Stimulated activated naive CD4-positive, alpha-beta T cell treated with Interleukin-2 at 50 U/mL for 16 hours (primary cell): Measurements from ENCODE around the gene SLC2A14.
"Not testable (repeated sequence)": the region's sequence is repeated elsewhere in the genome, so short reads cannot be mapped to it uniquely, and the experiment has no call there.

Experiments
- DNase-seq: peaks from one replicate; lab custom pipeline; 2025; lab: John Stamatoyannopoulos, UW

The SLC2A14 gene

DNA sequence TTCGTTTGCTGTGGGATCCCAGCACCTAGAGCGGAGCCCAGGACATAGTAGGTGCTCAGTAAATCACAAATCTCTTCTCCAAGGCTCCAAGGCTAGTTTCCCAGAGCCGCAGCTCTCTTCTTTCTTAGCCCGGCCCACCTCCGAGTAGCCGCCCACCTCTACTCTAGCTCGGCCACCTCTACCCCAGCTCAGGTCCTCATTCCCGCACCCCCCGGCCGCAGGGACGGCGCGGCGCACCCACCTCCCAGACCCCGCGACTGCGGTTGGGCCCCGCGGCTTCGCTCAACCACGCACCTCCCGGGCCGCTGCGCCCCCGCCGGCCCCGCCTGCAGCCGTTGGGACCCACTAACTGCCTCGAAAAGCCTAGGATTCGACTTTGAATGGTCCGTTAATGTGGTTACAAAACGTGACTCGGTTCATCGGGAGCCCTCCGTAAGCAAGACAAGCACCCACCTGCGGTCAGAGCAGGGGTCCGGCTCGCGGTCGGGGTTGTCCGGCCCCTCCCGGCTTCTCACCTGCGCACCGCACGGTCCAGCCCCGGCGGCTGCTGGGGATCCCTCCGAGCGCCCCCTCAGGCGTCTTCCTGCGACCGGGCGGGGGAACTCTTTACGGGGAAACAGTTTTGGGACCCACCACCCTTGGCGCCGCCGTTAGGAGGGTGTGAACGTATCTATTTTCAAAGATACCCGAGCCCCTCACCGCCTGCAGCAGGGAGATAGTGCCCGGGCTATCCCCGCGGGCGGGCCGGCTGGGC lies at the start of gene SLC2A14:
TSS of gene SLC2A14 (minus strand) at position 350 of the 754 bp plus-strand sequence. CDS start 3,035 bp downstream, outside the sequence.
- no peak for DNase-seq

DNA sequence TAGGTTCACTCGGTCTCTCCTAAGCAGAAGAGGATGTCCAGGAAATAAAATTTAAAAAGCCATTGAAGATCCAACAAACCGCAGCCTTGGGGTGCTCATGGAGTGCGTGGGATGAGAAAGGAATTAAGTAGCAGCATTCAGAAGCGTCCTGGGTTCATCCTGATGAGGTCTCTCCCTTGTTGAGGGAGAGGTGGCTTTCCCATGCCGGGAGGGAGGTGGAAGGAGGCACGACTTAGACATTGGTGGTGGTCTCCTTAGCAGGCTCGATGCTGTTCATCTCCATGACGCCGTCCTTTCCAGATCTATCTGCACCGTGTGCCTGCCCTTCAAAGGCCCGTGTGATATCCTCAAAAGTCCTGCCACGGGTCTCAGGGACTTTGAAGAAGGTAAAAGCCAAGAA lies 48.5 kb upstream of the SLC2A14 start:
- DNase-seq, result not testable (repeated sequence)

DNA sequence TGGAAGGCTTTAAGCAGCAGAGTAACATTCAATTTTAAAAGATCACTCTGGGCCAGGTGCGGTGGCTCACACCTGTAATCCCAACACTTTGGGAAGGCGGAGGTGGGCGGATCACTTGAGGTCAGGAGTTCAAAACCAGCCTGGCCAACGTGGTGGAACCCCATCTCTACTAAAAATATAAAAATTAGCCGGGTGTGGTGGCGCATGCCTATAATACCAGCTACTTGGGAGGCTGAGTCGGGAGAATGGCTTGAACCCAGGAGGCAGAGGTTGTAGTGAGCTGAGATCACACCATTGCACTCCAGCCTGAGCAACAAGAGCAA lies 45.5 kb upstream of the SLC2A14 start:
- DNase-seq, result not testable (repeated sequence)

DNA sequence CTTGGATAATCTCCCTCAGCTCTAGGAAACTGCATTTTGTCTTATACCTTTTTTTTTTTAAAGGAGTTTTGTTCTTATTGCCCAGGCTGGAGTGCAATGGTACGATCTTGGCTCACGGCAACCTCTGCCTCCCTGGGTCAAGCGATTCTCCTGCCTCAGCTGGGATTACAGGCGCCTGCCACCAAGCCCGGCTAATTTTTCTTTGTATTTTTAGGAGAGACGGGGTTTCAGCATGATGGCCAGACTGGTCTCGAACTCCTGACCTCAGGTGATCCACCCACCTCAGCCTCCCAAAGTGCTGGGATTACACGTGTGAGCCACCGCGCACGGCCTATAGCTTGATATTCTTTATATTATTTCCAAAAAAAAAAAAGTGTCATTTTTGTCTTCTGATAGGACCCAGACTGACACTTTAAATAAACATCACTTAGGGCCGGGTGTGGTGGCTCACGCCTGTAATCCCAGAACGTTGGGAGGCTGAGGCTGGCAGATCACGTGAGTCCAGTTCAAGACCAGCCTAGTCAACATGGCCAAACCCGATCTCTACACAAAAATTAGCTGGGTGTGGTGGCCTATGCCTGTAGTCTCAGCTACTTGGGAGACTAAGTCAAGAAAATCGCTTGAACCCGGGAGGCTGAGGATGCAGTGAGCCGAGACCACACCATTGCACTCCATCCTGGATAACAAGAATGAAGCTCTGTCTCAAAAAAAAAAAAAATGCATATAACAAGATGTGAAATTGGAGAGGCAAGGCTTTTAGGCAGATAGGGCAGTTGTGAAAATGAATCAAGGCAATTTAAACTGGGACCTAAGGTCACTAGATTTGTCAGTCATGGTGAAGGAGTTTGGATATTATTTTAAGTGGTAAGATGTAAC lies 44.9 kb upstream of the SLC2A14 start:
- no peak for DNase-seq

DNA sequence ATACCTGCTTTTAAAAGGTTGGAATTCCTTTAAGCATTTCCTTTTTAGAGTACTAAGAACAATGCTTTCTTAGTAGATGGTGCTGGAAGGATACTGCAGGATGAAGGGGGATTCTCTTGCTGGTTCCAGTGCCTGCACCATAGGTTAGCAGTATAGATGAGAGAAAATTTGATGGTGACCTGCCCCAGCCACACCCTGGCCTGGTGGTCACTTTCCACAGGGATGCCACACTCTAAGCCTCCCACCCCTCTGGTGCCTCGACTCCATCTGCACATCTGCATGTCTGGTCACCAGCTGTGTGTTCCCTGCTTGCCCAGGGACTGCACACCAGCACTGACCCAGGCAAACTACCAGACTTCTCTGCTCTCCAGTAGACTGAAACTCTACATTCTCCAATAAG lies 44.2 kb upstream of the SLC2A14 start:
- DNase-seq, result no peak

DNA sequence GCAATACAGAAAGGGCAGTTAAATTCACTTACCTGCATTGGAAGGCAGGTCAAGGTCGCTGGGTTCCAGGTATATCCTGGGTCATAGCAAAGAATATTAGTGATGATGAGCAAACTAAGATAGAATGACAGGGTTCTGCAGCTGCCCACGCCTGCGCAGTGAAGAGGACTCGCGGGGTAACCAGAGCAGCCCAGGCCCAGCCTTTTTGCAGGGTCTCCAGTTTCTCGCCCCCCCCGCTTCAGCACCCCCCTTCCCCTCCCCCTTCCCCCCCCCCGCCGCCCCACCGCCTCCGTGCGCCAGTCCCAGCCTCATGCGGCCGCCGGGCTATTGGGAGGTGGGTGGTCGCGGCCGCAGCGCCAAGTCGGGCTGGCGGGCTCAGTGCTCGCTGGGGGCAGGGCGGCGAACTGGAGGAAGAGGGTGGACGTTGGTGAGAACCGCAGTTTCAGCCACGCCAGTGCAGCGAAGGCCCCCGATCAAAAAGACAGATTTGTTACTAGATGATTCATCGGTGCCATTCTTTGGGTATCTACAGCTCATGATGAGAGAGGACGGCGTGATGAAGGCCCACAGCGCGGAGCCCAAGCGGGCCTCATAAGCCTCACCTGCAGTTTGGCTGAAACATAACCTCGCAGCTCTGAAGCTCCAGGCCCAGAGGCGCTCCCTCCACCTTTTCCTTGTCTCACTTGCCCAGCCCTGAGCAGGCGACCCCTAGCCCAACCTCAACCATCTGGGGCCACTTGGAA lies 43.1 kb upstream of the SLC2A14 start:
- DNase-seq, result no peak

DNA sequence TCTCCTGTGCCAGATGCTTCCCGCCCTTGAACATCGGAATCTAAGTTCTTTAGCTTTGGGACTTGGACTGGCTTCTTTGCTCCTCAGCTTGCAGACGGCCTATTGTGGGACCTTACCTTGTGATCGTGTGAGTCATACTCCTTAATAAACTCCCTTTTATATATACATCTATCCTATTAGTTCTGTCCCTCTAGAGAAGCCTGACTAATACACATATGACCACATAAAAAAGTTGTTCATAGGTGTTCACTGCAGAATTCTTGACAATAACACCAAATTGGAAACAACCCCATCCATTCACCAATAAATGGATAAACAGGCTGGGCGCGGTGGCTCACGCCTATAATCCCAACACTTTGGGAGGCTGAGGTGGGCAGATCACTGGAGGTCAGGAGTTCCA lies 37.4 kb upstream of the SLC2A14 start:
- DNase-seq, result not testable (repeated sequence)

DNA sequence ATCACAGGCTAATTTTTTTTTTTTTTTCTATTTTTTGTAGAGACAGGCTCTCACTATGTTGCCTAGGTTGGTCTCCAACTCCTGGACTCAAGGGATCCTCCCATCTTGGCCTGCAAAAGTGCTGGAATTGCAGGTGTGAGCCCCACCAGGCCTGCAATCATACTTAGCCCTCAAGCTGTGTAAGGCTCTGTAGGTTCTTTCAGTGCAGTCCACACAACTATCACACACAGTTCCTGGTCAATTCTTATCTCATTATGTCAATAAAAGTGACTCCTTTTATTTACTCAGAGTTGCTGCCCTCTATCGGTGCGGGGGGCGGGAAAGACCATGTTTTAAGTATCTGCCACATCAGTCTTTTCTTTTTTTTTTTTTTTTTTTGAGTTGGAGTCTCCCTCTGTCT lies 34.3 kb upstream of the SLC2A14 start:
- no peak for DNase-seq

DNA sequence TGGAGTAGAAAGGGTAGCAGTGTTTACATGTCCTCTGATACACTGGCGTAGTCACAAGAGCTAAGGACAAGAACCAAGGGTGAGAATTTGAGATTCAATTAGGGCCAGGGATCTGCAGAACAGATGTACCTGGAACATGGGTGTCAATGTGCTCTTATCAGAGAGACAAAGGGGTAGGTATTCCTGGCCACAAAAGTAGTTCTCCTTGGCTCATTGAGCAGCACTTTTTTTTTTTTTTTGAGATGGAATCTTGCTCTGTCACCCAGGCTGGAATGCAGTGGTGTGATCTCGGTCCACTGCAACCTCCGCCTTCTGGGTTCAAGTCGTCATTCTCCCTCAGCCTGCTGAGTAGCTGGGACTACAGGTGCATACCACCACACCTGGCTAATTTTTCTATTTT lies 33.6 kb upstream of the SLC2A14 start:
- DNase-seq, result not testable (repeated sequence)

DNA sequence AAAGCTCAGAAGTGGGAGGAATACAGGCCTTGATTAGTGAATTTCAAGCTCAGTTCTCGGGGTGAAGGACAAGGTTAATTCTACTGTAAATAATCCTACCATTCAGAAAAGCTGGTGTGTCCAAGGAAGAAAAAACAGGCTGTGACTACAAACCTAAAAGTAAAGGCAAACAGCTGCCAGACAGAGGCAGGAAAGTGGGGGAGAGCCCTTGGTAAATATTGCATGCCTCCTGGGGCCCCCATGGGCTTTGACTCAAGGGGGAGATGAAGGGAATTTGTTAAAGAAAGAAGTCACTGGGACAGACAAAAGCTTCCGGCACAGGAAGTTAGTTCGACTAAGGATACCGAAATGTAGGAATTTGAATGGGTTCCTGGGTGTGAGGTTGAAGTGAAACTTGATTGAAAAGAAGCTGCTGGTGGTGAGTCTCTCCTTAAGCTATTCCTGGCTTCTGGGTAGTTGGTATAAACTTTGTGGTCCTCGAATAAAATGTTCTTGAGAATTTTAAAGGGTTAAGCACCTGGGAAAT lies 32.9 kb upstream of the SLC2A14 start:
- DNase-seq, result not testable (repeated sequence)

DNA sequence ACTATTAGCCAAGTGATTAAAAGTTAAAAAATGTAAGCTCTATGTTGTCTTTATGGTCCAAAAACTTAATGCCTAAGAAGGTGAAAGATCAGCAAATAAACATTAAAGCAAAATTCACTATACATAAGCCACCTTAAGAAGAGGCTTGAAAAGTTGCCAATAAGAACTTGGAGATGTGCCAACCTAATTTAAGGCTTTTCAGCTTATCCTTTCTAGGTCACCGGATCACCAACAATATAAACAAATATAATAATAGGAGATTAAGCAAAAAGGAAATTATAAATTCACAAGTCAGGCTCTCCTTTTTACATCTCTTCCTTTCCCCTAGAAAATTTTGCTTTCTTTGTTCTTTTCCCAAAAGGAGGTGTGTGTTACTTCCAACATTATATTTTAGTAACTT lies 32.4 kb upstream of the SLC2A14 start:
- DNase-seq, result no peak

DNA sequence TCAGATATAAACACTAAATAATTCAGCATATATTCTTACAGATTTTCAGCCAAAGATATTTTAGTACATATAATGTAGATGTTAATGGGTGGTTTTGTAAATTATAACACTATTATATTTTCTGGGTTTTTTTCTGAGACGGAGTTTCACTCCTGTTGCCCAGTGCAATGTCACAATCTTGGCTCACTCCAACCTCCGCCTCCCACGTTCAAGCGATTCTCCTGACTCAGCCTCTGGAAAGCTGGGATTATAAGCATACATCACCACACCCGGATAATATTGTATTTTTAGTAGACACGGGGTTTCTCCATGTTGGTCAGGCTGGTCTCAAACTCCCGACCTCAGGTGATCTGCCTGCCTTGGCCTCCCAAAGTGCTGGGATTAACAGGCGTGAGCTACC lies 29.7 kb upstream of the SLC2A14 start:
- not testable (repeated sequence) for DNase-seq

DNA sequence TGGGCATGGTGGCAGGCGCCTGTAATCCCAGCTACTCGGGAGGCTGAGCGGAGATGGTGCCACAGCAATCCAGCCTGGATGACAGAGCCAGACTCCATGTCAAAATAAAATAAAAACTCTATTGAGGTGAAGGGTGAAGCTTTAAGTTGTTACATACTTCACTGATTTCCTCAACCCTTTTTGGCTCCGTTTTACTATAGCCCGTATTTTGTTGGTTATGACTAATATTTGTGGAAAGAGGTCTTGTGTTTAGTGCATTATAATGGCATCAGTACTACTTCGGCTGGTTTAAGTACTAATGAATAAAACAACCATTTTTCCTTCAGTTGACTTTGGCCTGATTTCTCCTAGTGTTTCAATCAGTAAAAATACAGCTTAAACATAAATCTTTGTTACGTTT lies 27.0 kb upstream of the SLC2A14 start:
- DNase-seq, result no peak

DNA sequence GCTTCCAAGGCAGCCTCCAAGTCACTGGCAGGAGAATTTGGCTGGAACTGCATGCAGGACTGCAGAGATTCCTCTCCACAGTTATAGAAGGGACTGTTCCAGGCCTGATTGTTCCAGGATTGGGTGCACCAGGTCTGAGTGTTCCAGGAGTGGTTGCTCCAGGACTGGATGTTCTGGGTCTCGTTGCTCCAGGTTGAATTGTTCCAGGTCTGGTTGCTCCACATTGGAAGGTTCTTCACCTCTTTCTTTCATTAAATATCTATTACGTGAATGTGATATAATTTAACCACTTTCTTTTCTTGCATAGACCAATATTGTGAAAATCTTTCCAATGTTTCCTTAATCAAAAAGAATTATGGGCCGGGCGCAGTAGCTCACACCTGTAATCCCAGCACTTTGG lies 24.0 kb upstream of the SLC2A14 start:
- not testable (repeated sequence) for DNase-seq

DNA sequence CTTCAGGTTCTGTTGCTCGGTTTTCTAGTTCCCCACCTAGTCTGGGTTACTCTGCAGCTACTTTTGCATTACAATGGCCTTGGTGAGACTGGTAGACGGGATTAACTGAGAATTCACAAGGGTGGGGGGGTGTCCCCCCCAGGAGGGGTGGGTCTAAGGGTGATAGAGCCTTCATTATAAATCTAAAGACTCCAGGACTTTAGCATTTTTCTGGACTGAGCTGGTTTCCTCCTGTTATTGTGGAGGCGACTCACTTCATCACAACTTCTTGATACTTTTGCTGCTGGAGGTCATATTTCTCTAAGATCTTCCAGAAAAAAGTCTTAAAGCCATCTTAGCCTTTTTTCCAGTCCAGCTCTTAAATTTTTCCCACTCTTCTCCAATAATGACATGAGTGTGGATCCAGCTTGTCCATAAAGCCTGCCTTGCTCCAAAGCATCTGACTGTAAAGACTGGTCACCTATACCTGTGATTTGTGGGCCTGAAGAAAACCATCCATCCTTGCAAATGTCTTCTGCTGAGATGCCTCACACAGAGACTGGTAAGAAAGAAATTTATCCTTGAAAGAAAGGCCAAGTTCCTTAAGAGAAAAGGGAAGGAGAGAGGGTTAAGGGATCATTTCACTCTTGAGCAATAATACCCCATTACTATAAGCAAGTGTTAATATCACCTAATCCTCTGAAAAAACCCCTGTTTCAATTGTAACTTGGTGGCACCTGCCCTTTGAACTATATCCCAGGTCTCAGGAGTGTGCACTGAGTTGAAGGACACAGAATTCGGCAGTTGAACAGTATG lies 19.7 kb upstream of the SLC2A14 start:
- no peak for DNase-seq

DNA sequence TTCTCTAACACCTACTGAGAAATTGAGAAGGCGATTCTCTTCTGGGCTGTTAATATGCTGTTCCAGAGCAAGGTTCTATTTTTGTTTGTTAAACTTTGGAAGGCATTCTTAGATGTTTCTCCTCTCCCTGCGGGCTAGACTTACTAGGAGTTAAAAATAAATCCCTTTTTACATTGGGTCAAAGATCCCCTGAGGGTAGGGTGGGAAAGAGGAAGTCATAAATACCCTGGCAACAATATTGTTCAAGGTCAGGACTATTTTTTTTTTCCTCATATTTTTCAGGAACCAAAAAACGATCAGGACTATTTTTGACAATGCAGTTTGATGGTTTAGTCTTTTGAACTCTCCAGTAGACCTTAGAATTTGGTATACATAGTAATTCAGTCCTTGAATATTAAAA lies 12.0 kb upstream of the SLC2A14 start:
- no peak for DNase-seq

DNA sequence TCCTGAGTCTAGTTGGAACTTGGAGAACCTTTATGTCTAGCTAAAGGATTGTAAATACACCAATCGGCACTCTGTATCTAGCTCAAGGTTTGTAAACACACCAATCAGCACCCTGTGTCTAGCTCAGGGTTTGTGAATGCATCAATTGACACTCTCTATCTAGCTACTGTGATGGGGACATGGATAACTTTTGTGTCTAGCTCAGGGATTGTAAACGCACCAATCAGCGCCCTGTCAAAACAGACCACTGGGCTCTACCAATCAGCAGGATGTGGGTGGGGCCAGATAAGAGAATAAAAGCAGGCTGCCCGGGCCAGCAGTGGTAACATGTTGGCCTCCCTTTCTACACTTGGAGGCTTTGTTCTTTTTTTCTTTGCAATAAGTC lies 9.0 kb upstream of the SLC2A14 start:
- not testable (repeated sequence) for DNase-seq

DNA sequence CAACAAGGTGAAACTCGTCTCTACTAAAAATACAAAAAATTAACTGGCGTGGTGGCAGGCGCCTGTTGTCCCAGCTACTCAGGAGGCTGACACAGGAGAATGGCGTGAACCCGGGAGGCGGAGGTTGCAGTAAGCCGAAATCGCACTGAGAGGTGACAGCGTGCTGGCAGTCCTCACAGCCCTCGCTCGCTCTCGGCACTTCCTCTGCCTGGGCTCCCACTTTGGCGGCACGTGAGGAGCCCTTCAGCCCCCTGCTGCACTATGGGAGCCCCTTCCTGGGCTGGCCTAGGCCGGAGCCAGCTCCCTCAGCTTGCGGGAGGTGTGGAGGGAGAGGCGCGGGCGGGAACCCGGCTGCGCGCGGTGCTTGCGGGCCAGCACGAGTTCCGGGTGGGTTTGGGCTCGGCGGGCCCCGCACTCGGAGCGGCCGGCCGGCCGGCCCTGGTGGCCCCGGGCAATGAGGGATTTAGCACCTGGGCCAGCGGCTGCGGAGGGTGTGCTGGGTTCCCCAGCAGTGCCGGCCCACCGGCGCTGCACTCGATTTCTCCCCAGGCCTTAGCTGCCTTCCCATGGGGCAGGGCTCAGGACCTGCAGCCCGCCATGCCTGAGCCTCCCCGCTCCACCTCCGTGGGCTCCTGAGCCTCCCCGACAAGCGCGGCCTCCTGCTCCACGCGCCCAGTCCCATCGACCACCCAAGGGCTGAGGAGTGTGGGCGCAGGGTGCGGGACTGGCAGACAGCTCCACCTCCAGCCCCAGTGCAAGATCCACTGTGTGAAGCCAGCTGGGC lies 8.4 kb upstream of the SLC2A14 start:
- not testable (repeated sequence) for DNase-seq

DNA sequence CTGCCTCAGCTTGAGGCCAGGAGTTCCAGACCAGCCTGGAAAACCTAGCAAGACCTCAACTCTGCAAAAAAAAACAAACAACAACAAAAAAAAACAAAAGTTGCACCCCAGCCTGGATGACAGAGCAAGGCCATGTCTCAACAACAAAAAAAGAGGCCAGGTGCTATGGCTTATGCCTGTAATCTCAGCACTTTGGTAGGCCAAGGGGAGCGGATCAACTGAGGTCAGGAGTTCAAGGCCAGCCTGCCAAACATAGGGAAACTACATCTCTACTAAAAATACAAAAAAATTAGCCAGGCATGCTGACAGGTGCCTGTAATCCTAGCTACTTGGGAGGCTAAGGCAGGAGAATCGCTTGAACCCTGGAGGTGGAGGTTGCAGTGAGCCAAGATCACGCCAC lies 6.5 kb upstream of the SLC2A14 start:
- no peak for DNase-seq

DNA sequence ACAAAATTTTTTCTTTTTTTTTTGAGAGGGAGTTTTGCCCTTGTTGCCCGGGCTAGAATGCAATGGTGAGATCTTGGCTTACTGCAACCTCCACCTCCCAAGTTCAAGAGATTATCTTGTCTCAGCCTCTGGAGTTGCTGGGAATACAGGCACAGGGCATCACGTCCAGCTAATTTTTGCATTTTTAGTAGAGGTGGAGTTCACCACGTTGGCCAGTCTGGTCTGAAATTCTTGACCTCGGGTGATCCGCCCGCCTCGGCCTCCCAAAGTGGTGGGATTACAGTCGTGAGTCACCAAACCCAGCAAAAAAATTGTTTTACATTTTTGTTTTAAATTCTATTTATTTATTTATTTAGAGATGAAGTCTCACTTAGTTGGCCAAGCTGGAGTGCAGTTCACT lies 4.7 kb upstream of the SLC2A14 start:
- no peak for DNase-seq

DNA sequence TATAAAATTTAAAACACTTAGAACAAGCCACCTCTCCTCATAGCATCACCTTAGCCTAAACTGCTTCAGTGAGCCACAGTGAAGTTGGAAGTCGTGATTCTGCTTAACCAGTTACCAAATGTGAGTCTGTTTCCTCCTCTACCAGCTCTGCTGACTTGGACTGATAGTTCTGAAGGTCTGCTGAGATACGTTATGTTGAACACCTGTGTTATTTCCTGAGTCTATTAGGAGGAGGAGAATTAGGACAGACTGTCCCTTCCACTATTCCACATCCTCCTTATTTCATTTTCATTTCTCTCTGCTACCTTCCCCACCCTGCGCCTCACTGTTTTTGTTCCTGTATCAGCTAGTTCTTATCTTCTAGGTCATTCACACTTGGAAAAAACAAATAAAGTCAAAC lies 2.4 kb downstream of the SLC2A14 start:
- DNase-seq, result no peak
